ENCODE results near the gene VASH2. TPM values are rescaled to one million over a fixed set of nuclear protein-coding genes. Genes with fewer than 3 reads are reported as not detected.

The VASH2 gene
- total RNA-seq, 4 donors from 2014 or later, result under 0.01 to 0.63 (median 0.35) TPM

GRCh38 chr1:212977781-212978645 is 27.7 kb downstream of the VASH2 start:
- no peaks in the 10 kb centered on the region for H3K36me3 ChIP-seq

GRCh38 chr1:212979340-212980122 is 29.2 kb downstream of the VASH2 start:
- Histone ChIP-seq H3K4me1 (peaks cover 0 to 5% (median 0%) of the 10 kb centered on the region in 4 donors), H3K36me3 (no peaks in the 10 kb centered on the region), H3K9me3 (no peaks in the 10 kb centered on the region), H3K27ac (no peak overlapping the region), H3K27me3 (no peaks in the 10 kb centered on the region), H3K4me3 (no peak overlapping the region)
- 80 to 82% methylated on average over 14 of the region's 14 CpGs for WGBS, 2 donors
- no peak for DNase-seq (ENCODE audit: low spot score in 2 of 2)
- TF ChIP-seq CTCF (IDR thresholded peaks at IDR 0.05), result no peak
- no peak for TF ChIP-seq EP300 (IDR thresholded peaks at IDR 0.05)
- TF ChIP-seq POLR2A (IDR thresholded peaks at IDR 0.05), result no peak

More at GRCh38 chr1:212977781-212978645, 27.7 kb downstream of the VASH2 start:
- Histone ChIP-seq H3K27ac (no peak overlapping the region), H3K27me3 (no peaks in the 10 kb centered on the region), H3K4me1 (peaks cover 0 to 5% (median 0%) of the 10 kb centered on the region in 4 donors), H3K4me3 (no peak overlapping the region), H3K9me3 (no peaks in the 10 kb centered on the region)
- no peak for DNase-seq (ENCODE audit: low spot score in 2 of 2)
- TF ChIP-seq POLR2A (IDR thresholded peaks at IDR 0.05), result no peak
- TF ChIP-seq EP300 (IDR thresholded peaks at IDR 0.05), result no peak
- no peak for TF ChIP-seq CTCF (IDR thresholded peaks at IDR 0.05)
- WGBS, 2 donors, result 86 to 87% methylated on average over 16 of the region's 16 CpGs

- no peak overlapping the region for H3K4me3 ChIP-seq
- WGBS, 2 donors, result 57 to 66% methylated on average over 7 of the region's 7 CpGs
- no peak for DNase-seq (ENCODE audit: low spot score in 2 of 2)
- H3K9me3 ChIP-seq, result no peaks in the 10 kb centered on the region
- peaks cover 0 to 5% (median 0%) of the 10 kb centered on the region in 4 donors for H3K4me1 ChIP-seq
- no peak overlapping the region for H3K27ac ChIP-seq
- no peaks in the 10 kb centered on the region for H3K27me3 ChIP-seq
- TF ChIP-seq POLR2A (IDR thresholded peaks at IDR 0.05) (no peak), EP300 (IDR thresholded peaks at IDR 0.05) (no peak), CTCF (IDR thresholded peaks at IDR 0.05) (no peak)
- no peaks in the 10 kb centered on the region for H3K36me3 ChIP-seq
Observed at GRCh38 chr1:212980123-212980785, 29.9 kb downstream of the VASH2 start.

- Histone ChIP-seq H3K36me3 (no peaks in the 10 kb centered on the region), H3K27me3 (no peaks in the 10 kb centered on the region), H3K4me1 (peaks cover 0 to 5% (median 0%) of the 10 kb centered on the region in 4 donors), H3K4me3 (no peak overlapping the region), H3K27ac (no peak overlapping the region), H3K9me3 (no peaks in the 10 kb centered on the region)
- TF ChIP-seq POLR2A (IDR thresholded peaks at IDR 0.05), result no peak
- no peak for TF ChIP-seq CTCF (IDR thresholded peaks at IDR 0.05)
- TF ChIP-seq EP300 (IDR thresholded peaks at IDR 0.05), result no peak
- no peak for DNase-seq (ENCODE audit: low spot score in 2 of 2)
- 48 to 53% methylated on average over 11 of the region's 11 CpGs for WGBS, 2 donors
Observed at GRCh38 chr1:212981025-212981495, 30.7 kb downstream of the VASH2 start.
